NOMO-1 (cell line): Measurements from ENCODE around the gene ENTPD8.

Source experiments
- DNase-seq, 2 experiments: peaks; one replicate each; lab custom pipeline; 2025; ENCODE audit not compliant: unreplicated experiment in 2 of 2; lab: John Stamatoyannopoulos, UW

Gene ENTPD8

GRCh38 chr9:137449081-137449844, 8.1 kb upstream of the ENTPD8 start:
- DNase-seq, result no peak

DNA sequence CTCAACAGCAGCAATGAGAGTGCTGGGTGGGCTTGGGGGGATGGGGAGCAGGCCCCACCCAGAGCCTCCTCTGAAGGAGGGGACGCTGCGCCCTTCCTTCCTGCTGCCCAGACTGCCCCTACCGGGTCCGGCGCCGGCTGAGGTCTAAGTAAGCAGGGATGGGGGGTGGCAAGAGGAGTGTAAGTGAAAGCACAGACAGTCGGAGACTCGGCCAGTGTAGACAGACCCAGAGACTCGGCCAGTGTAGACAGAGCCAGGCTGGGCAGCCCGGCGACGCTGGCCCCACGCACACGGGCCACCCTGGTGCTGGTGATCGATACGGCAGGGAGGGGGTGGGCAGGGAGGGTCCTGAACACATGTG, 7.4 kb upstream of the ENTPD8 start:
- DNase-seq, result no peak

DNA sequence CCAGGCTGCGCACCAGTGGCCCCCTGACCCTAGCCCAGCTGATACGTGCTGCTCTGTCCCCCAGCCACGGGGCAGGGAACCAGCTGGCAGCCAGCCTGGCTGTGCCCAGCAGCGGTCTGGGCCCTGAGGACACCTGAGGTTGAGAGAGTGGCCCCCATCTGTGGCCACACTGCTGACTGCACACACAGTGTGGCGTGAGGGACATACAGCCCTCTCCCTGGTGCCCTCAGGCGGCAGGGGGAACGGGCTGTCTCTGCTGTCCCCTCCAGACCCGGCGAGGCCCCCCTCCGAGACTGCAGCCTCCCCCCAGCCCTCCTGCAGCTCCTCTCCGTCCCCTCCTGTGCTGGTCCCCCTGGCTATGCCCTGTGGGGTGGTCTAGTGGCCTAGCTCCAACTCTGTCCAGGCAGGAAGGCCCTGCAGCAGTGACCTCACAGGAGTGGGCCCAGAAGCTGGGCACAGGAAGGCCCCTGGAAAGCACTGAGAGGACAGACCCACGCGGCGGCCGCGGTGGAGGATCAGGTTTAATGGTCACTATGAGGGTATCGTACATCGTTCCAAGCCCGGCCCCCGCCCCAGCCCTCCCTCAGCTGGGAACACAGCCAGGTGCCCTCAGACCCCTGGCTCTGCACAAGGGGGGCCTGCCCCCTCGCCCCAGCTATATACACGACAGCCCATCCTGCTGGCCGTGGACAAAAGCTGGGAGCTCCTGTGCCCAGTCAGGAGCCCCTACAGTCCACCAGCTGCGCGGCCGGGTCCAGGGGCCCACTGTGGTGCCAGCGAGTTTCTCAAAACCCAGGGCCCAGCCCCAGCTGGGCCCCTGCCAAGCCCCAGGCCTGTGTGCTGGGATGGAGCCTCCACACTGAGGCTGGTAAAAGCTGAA, 6.8 kb upstream of the ENTPD8 start:
- DNase-seq, result no peak

DNA sequence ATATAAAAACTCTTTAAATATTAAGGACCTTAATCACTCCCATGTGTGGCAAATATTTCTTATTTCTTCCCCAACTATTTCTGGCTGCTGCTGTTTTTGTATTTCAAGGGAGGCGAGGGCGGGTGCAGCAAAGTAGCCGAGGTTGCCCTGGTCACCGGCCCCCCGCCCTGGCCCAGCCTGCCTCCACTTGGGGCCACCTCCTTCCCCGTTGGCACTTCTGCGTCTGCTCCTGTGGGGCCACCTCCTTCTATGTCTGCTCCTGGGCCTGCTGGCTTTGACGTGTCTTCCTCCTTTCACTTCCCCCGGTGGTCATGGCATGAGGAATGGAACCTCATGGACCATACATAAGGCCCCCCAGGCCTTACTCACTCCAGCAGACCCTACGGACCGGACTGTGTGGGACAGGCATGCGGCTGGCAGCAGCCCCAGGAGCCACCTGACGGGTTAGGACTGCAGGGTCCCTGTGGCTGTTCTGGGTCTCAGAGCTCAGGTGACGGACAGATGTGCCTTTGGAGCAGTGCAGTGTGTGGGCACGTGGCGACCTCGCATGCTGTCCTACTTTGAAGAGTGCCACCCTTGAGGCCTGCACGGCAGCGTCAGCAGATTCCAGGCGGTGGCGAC, 5.8 kb upstream of the ENTPD8 start:
- peak; percentile 85 to 87 for DNase-seq

GRCh38 chr9:137445930-137446431, 4.8 kb upstream of the ENTPD8 start:
- DNase-seq, result no peak

DNA sequence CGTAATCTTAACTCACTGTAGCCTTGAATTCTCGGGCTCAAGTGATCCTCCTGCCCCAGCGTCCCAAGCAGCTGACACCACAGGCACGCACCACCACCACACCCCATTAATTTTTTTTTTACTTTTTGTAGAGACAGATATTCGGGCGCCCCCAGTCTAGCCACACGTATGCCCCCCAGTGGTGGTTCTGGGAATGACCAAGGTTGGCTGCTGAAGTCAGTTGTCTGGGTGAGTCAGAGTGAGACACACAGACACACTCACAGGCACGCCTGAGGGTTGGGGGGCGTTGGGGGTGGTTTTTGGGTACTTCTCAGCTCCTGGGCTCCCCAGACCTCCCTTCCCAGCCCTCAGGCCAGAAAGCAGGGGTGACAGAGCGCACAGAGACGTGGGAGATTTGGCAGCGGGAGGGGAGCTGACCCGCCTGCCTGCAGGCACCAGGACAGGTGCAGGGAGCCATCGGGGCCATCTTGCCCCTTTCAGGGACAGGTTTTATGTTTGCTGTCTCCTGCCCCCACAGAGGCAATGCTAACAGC, 4.2 kb upstream of the ENTPD8 start:
- DNase-seq, result peak; percentile 65 to 67

- no peak for DNase-seq
These were observed 3.1 kb upstream of the ENTPD8 start for GRCh38 chr9:137444106-137444790.

GRCh38 chr9:137441935-137442321, 771 bp upstream of the ENTPD8 start:
- DNase-seq, result no peak

- DNase-seq, result no peak
These were observed 1.9 kb downstream of the ENTPD8 start for GRCh38 chr9:137439158-137439714.

DNA sequence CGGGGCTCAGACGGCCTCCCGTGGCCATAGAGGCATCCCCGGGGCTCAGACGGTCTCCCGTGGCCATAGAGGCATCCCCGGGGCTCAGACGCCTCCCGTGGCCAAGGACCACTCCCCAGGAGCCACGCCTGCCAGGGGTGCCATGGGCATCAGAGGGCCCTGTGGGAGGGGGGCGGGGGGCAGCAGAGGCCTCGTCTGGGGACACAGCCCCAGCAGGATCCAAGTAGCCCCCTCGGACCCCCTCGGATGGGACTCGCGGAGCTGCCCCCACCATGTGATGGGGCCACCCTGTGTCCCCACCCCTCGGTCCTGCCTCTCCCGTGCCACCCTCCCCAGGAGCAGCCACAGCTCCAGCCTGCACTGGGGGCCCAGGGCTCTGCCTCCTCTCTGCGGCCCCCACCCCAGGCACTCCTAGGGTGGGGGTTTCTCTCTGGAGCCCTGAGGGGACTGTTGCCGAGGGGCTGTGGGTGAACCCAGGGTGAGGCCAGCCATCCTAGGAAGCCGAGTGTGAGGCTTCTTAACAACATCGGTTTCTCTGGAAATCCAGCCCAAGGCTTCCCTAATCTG, 2.5 kb downstream of the ENTPD8 start:
- no peak for DNase-seq

GRCh38 chr9:137437691-137438590, 3.2 kb downstream of the ENTPD8 start:
- no peak for DNase-seq

- no peak for DNase-seq
These were observed 4.2 kb downstream of the ENTPD8 start for GRCh38 chr9:137436761-137437600.

- peak; percentile 60 to 62 for DNase-seq
These were observed 5.0 kb downstream of the ENTPD8 start for GRCh38 chr9:137435980-137436760.

DNA sequence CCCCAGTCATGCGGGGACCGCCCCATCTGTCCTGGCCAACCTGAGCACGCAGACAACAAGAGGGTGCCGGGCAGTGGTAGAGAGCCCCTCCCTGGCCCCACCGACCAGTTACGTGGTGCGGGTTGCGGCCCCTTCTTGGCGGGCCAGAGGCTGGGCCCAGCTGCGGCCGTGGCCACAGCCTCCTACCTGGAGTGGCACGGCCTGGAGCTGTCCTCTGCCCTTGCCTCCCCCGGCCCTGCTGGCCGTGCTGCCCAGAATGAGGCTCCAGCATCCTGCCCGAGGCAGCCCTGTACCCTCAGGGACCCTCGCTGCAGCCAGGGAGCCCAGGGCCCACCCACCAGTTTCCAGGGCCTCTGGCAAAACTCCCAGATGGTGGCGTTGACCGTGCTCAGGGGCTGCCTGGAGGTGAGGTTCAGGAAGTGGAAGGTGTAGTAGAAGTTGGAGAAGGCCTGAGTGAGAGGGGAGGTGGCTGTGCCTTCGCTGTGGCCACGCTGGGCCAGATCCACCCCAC, 5.7 kb downstream of the ENTPD8 start:
- DNase-seq, result no peak

GRCh38 chr9:137434498-137435380, 6.4 kb downstream of the ENTPD8 start:
- DNase-seq, result no peak

- DNase-seq, result no peak
These were observed 7.2 kb downstream of the ENTPD8 start for GRCh38 chr9:137433916-137434431.
